8988T (cell line): ENCODE results near the gene CELSR1.
A peak's percentile ranks its signal among the peaks of the same experiment; 100 is the strongest.

ENCODE experiments used
- DNase-seq: peaks from one replicate; pipeline ENCODE4 v3.0.0; 2011

CELSR1 gene

DNA sequence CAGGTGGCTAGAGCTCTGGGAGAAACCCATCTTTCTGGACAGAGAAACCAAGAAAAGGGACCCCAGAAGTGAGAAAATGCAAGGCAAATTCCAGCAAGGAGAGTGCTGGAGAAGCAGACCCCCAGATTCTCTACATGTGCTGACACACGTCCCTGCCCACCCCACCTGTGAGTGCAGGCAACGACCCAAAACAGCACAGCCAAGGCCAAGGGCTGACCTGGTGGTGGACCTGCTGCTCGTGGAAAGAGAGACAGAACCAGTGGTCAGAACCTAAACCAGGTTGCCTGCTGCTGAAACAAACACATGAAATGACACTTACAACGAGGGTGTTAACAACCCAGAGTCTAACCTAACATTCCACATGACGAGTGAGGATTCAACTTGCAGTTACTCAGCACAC, 177.3 kb downstream of the CELSR1 start:
- DNase-seq, result no peak

DNA sequence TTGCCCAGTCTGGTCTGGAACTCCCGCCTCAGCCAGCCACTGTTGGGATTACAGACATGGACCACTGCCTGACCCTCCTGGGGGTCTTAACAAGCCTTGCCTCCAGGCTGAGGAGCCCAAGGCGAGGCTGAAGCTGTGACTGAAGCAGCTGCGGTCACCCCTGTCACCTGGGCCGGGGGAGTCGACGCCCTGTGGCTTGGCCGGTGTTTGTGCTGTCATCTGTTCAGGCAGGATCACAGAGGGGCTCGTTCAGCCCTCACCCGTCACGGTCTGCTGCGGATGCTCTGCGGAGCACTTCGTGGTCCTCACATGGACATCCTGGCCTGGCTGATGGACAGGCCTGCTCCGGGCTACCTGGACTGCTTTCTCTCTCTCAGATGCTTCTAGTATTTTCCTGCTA, 178.1 kb downstream of the CELSR1 start:
- no peak for DNase-seq

DNA sequence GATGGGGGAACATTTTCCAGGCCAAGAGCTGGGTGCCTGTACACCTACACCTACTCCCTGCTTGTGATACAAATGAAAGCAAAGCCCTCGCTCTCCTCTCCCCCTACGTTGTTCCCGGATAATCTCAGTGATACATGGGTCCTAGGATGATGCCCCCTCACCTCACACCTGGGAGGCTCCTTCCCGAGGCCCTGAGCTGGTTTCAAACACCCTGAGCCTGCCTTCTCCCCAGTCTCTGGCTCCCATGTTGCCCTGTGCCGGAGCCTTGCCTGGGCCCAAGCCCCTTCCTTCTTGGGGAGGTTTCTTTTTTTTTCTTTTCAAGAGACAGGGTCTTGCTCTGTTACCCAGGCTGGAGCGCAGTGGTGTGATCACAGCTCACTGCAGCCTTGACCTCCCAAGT, 178.7 kb downstream of the CELSR1 start:
- no peak for DNase-seq

DNA sequence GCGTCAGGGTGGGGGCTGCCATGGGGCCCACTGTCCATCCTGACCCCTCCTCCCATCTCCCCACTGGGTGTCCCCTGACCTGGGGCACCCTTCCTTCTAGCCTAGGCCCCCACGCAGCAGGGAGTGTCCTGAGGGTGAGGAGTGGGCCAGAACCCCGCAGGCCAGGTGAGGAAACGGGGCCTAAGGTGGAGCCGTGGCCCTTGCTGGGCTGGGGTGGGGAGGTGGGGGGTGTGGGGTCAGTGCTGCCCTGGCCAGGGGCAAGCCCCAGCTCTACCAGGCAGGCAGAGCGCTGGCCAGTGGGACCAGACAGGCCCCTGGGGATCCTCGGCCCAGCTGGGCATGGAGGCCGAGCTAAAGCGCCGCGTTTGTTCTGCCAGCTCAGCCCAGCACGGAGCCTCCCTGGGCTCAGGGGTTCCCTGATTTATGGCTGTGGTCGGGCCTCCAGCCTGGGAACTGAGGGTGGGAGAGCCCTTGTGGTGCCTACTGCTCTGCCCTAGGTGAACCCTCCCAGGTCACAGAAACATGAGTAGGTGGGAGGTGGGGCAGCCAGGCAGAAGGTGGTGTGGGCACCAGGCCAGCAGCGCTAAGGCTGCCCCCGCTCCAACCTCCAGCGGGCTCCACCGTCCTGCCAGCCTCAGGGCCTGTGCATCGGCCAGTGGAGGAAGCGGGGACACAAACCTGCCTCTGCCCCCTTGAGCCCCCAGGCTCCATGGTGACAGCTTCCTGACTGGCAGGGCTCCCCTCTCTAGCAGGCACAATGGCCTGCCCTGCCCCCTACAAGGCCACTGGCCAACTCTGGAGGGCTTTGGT, 179.5 kb downstream of the CELSR1 start:
- no peak for DNase-seq

DNA sequence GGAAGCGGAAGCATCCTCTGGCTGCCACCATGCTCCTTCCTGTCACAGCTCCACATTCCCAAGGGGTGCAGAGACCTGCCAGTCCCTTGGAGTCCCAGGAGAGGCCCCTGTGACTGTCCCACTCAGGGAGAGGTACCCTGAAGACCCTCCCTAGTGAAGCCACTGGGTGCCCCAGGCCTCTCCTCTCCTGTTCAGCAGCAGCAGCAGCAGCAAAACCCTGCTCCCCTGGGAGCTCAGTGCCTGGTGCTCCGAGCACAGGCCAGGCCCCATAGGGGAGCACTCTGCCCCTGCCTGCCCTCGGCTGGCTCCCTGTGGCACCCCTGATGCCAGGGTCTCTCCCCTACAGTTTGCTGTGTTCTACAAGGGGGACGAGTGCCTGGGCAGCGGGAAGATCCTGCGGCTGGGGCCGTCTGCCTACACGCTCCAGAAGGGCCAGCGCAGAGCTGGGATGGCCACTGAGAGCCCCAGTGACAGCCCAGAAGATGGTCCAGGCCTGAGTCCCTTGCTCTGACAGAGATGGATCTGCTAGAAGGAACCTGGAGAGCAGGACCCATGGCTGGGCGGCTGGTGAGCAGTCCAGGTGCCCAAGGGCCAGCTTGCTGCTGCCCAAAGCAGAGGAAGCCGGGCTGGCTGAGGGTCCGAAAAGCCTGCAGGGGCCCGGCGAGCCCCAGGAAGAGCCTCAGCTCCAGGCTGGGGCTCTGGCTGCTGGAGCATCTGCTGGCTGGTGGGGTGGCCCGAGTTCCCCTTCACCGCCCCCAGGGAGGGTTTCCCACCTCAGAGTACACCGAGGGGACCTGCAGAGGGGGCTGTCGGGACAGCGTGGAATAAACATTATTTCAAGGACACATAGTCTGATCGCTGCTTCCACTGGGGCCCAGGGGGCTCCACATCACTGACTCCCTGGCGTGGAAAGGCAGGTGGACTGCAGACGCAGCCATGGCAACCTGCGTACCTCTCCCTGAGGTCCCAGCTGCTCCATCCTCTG, 180.6 kb downstream of the CELSR1 start:
- no peak for DNase-seq

DNA sequence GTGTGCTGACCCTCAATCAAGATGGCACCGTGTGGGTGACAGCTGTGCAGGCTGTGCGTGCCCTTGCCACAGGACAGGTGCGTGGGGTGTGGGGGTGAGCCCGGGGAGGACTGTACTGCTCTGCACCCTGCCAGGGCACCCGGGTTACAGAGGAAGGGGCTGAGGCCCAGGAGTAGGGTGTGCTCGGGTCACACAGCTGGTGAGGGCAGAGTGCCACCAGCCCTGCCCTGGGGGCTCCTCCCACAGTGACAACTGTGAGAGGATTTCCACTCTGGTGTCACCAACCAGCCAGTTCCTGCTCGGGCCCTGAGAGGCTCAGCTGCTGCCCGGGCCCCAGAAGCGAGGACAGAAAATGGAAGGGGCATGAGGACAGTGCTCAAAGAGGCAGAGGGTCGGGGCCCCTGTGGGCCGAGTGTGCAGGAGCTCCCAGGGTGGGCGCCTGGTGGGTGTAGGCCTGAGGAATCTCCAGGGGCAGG, 181.4 kb downstream of the CELSR1 start:
- no peak for DNase-seq

DNA sequence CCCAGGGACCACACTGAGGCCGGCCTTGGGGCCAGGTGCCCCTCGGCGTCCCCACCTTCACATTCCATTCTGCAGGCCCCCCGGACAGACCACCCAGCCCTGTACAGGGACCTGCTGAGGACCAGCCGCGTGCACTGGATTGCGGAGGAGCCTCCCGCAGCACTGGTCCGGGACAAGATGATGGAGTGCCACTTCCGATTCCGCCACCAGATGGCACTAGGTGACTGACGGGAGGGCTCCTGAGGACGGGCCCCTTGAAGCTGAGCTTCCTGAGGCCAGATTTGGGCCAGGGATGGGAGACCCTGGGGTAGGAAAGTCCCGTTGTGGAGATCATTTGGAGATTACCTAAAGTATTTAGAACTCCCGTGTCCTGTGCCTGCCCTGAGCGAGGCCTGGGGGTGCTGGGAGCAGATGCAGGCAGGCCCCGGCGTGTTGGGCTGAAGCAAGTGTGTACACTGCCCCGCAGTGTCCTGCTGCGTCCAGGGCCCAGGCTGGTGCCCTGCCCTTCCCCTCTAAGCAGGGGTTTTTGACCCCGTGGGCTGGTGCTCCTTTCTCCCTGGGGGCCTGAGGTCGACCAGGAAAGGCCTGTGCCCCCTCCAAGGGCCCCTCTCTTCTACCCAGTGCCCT, 181.9 kb downstream of the CELSR1 start:
- DNase-seq, result peak; percentile 69

DNA sequence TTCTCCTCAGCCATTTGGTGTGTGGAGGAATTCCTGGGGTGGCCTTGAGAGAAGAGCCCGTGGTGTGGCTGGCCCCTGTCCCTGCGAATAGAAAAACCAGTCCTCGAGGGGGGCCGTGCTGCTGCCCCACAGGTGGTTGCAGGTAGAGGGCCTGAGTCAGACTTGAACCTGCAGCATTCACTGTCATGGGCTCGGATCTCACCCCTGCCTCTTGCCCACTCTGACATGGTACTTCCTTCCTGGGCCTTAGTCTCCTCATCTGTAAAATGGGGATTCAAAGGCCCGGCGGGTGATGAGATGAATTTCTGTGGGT, 182.5 kb downstream of the CELSR1 start:
- no peak for DNase-seq

DNA sequence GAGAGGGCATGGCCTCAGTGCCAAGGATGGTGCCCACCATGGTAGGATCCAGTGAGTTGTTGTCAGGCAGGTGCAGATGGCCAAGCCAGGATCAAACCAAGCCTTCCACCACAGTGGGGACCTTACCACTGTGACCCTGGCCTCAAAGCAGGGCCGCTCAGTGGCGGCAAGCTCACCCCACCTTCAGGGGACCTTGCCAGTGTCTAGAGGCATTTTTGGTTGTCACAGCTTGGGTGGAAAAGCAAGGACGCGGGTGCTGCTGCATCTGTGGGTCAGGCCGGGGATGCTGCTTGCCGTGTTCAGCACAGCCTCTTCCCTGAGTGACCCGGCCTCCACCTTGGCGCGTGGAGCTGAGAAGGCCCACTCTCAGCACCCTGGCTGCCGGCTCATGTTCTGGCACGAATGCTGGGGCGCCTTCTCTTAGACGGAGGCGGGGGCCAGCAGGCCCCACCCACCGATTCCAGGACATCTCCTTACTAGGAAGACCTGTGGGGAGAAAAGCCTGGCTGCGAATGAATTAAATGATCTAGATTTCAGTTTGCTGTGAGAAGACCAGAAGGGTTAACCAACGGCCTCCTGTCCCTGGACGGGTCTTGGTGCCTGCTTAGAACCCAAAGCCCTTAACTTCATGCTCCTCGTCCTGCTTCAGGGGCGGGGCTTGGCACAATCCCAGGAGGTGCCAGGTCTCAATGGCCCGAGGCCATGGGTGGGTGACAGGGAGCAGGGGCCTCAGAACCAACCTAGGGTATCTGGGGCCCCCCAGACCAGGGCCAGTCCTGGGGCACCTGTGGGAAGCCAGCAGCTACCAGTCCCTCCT, 183.0 kb downstream of the CELSR1 start:
- no peak for DNase-seq

DNA sequence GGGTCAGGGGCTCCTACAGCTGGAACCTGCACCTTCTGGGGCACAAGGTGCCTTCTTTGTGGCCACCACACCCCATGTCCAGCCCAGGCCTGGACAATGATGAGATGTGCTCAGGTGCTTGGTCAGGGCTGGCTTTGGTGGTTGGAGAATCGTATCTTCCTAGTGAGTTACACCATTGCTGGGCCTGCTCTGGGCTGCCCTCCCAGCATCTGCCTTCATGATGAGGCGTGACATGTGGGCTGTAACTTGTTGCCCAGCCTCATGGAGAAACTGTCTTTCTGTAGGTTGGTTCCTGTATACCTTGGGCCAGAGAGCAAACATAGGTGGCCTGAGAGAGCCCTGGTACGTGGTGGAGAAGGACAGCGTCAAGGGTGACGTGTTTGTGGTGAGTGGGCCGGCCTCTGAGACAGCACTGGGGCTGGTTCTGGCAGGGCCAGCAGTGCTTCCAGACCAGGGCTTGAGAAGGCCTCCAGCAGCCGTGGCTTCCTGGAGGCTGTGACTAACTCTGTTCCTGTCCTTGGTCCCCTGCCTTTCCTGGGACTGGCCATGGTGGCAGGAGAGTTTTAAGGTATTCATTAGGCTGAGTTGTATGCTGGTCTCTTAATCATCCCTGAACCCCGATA, 183.8 kb downstream of the CELSR1 start:
- DNase-seq, result no peak

DNA sequence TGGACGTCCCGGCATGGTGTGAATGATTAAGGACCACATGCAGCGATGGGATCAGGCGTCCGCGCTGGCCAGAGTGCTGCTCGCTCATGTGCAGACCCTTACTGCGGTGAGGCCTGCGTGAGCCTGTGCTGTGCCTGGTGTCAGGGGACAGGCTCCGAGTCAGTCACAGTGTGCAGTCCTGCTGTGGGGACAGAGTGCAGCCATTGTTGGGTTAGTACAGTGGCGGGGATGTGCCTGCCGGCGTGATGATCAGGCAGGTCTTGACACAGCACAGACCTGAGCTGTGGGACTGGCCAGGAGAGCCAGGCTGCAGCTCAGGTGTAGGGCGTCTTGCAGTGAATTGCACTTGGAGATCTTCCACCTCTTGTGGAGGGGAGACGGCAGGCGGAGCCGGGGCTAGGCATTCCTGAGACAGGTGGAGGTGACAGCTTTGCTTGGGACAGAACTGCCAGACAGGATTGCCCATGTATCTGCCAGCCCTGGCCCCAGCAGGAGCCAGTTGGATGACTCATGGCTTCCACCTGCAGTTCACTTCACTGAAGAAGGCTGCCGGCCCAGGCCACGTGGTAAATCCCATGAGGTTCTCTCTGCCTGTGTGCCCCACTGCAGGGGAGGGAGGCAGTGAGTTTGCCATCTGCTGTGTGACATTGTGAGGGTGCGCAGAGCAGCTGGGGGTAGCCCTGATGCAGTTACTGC, 184.6 kb downstream of the CELSR1 start:
- peak; percentile 56 for DNase-seq

DNA sequence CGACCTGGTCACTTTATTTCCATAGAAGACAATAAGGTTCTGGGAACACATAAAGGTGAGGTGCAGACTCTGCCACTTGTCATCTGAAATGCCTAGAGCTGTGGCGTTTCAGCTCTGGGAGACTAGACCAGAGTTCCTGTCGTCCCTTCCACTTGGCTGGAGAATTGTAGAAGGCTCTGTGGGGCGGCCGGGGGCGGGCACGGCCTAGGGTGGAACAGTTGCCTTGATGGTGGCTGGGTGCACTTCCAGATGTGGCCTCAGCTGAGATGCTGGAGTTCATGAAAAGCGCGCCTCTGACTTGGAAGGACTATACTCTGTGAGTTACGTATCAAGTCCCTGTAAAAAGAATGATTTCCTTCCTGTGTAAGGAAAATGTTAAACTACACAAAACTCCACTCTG, 185.1 kb downstream of the CELSR1 start:
- DNase-seq, result no peak

DNA sequence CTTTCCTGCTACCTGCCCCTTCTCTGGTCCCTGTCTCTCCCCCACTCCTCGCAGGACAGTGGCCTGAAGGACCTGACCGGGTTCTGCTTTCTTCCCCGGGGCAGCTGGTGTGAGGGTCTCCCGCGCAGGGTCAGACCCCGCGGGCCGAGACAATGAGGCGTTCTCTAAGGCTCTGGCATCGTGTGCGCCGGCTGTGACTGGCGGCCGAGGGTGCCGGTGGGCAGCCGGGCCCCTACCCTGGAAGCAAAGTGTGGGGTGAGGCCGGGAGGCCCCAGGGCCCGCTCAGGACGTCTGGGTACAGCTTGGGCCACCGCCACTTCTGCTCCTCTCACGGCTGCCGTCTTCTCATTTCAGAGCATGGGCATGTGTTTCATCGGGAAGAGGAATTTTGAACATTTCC, 185.7 kb downstream of the CELSR1 start:
- no peak for DNase-seq

DNA sequence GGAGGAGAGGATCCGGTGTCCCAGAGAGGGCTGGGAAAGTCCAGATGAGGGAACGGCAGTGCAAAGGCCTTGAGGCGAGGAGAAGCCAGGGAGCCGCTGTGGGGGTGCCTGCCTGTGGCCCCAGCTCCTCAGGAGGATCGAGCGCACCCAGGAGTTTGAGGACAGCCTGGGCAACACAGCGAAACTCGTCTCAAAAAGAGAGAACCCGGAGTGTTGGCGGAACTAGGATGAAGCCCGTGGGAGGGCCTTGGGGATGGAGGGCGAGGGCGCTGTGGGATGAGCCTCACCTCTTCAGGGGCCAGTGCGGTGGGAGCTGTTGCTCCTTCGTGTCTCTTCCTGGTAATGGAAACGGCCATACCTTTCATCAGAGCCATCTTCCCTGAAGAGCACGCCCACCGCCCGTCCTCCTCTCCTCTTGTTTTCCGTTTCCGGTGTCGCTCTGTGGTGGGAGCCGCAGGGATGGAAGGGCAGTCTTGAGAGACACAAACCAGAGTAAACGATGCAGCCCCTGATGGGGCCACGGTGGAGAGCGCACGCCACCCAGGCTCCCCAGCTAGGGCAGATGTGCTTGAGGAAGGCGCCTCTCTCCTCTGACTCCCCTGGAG, 186.2 kb downstream of the CELSR1 start:
- no peak for DNase-seq

DNA sequence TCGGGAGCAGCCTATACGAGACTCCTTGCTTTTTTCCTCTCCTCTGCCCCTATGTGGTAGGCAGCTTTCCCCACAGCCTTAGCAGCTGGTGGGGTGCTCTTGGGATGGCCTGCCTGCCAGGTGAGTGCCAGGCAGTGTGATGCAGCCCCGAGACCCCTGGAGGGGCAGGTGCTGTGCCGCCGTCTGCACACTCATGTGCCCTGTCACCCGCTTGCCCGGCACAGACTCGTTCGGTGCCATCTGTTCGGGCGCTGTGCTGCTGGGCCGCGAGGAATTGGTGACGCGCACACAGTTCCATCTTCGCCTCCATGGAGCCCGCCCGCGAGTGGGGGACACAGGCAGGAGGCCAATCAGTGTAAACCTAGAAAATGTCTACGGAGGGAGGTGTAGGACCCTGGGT, 186.8 kb downstream of the CELSR1 start:
- DNase-seq, result no peak

DNA sequence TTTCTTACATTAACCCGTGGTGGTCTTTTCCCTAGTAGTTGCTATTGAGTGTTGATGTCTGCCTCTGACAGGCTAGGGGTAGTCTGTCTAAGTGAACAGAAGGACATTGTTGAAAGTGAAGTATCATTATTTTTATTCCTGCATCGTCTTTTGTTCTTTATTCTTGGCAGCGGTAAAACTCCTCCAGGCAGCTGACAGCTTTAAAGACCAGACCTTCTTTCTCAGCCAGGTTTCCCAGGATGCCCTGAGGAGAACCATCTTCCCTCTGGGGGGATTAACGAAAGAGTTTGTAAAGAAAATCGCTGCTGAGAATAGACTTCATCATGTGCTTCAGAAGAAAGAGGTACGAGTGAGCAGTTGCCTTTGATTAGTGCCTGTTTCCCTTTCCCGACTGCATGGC, 187.3 kb downstream of the CELSR1 start:
- DNase-seq, result no peak

DNA sequence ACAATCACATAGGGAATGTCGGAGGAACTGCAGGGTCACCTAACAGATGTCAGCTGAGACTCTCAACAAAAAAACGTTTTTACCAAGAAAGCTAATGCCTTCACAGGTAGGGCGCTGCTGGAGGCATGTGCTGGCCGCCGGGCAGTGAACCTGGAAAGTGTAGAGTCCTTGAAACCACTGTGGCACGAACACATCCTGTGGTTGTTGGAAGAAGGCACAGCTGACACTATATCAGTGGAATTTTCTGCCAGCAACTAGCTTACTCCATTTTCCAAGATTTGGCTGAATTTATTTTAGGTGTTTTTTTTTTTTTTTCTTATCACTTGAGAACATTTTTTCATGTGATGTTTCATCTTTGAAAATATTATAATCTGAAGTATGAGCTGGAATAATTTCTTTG, 187.7 kb downstream of the CELSR1 start:
- no peak for DNase-seq

DNA sequence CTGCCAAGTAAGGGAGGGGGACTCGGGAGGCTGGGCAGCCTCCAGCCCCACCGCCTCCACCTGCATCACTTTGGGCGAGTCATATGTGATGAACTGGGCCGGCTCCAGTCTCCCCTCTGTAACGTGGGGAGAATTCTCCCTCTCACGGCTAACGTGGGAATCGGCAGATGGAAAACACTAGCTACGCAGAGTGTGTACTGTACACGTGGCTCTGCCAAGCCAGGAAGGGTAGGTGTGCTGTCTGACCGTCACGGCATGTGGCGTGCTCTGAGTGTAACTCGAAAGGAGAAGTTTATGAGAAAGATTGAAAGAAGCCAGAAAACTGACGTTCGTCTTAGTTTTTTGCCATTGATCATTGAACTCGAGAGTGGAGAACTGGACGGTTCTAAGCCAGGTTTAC, 188.2 kb downstream of the CELSR1 start:
- no peak for DNase-seq

DNA sequence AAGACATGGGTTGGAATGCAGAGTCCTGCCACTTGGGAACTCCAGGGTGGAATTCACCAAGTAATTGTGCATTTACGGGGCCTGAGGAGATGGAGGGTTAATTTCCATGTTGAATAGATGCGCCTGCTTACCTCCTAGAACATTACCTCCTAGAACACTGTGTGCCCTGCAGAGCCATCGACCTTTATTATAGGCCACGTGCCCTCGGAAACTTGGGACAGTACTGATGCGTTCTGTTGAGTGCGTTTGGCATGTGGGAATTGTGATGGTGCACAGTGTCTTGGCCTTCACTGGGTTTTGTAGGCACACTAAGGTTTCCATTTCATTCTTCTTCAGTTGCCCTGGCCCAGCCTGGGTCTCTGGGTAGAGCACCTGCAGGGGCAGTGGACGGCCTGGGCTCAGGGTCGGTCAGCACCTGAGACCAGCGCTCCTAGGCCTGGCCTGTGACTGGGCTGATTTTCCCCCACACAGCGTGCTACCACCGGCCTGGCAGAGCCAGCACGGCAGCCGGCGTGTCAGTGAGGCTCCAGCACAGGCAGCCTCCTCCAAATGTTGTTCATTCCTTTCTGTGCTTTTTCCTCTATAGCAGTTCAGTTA, 189.2 kb downstream of the CELSR1 start:
- no peak for DNase-seq

DNA sequence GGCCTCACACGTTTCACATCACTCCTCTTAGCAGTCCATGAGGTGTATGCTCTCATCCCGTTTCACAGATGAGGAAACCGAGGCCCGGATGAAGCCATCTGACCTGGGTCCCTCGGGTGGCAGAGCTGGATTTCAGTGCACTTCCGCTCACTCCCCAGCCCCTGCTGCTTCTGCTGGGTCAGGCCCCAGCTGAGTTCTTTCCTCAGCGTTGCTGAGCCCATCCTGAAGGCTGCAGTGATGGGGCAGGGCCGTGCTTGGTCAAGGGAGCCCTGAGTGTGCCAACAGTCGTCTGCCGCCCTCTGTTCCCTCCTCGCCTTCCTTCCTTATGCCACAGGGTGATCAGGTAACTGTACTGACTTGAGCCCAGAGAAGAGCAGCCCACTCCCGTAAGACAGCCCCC, 189.8 kb downstream of the CELSR1 start:
- no peak for DNase-seq
